Epithelial cell of proximal tubule (primary cell): ENCODE measurements around the gene ADNP. TPM values are rescaled to one million over a fixed set of nuclear protein-coding genes. Genes with fewer than 3 reads are reported as not detected.

ENCODE experiments used
- DNase-seq: peaks from one replicate; pipeline ENCODE4 v3.0.0-alpha.2; 2011; ENCODE audit warnings: low read depth
- H3K4me3 ChIP-seq: 2 replicates; pipeline ENCODE4 v1.5.1; 2011; ENCODE audit warnings: low read depth, mild to moderate bottlenecking, low read length
- CTCF ChIP-seq: conservative IDR thresholded peaks from 2 replicates; pipeline ENCODE4 v1.5.1; 2012; ENCODE audit warnings: low read depth, mild to moderate bottlenecking, low read length
- total RNA-seq: library from RNA; depleted of rRNA; stranded (reverse); fragments of >200 nt; gene quantifications from 2 replicates; pipeline ENCODE4 v1.2.3, GENCODE V29; 2015

The ADNP gene
- total RNA-seq, 1 donor from 2014 or later: 19.0 TPM

GRCh38 chr20:50873585-50873984 is 57.7 kb downstream of the ADNP start:
- no peak for DNase-seq
- H3K4me3 ChIP-seq: no peak overlapping the region
- no peak for TF ChIP-seq CTCF

GRCh38 chr20:50872560-50873425 is 58.4 kb downstream of the ADNP start:
- no peak overlapping the region for H3K4me3 ChIP-seq
- no peak for TF ChIP-seq CTCF
- DNase-seq: no peak

GRCh38 chr20:50870561-50871161 is 60.6 kb downstream of the ADNP start:
- no peak for DNase-seq
- no peak for TF ChIP-seq CTCF
- no peak overlapping the region for H3K4me3 ChIP-seq

- no peak for DNase-seq
- no peak overlapping the region for H3K4me3 ChIP-seq
- TF ChIP-seq CTCF: no peak
These were observed 62.4 kb downstream of the ADNP start for GRCh38 chr20:50868509-50869495.

- no peak overlapping the region for H3K4me3 ChIP-seq
- DNase-seq: no peak
- no peak for TF ChIP-seq CTCF
These were observed 63.4 kb downstream of the ADNP start for GRCh38 chr20:50867805-50868204.

- no peak for DNase-seq
- TF ChIP-seq CTCF: no peak
- H3K4me3 ChIP-seq: no peak overlapping the region
These were observed 64.4 kb downstream of the ADNP start for GRCh38 chr20:50866831-50867230.
